Prostate gland (tissue), 2 donors: ENCODE measurements around the gene SMYD2.

Source experiments
- CTCF ChIP-seq, 4 experiments: fragments of 200-600 bp in 2 of 4; fragments of 450-650 bp in 2 of 4; sonication (generic) in 2 of 4; IDR thresholded peaks; 1 replicate in 3 of 4; 2 replicates in 1 of 4; pipeline ENCODE4 v1.5.1; 2016 to 2019; ENCODE audit warnings: antibody characterized with exemption in 4 of 4, mild to moderate bottlenecking in 2 of 4, moderate library complexity in 2 of 4
- POLR2A ChIP-seq: fragments of 450-650 bp; IDR thresholded peaks from one replicate; pipeline ENCODE4 v1.6.1; 2016; ENCODE audit warnings: antibody characterized with exemption, mild to moderate bottlenecking

GRCh38 chr1:214344897-214345296, 63.9 kb downstream of the SMYD2 start:
- no peak for TF ChIP-seq CTCF (IDR thresholded peaks at IDR 0.05)
- TF ChIP-seq POLR2A, result no peak
